Measurements from ENCODE around the gene SMIM10. TPM values are rescaled to one million over a fixed set of nuclear protein-coding genes. Genes with fewer than 3 reads are reported as not detected.
A peak's percentile ranks its signal among the peaks of the same experiment; 100 is the strongest.

The SMIM10 gene
- total and polyA plus RNA-seq, 2 of the 13 experiments (the other 11 are each of a cell fraction or from before 2014, with no cell fraction given) = not detected

DNA sequence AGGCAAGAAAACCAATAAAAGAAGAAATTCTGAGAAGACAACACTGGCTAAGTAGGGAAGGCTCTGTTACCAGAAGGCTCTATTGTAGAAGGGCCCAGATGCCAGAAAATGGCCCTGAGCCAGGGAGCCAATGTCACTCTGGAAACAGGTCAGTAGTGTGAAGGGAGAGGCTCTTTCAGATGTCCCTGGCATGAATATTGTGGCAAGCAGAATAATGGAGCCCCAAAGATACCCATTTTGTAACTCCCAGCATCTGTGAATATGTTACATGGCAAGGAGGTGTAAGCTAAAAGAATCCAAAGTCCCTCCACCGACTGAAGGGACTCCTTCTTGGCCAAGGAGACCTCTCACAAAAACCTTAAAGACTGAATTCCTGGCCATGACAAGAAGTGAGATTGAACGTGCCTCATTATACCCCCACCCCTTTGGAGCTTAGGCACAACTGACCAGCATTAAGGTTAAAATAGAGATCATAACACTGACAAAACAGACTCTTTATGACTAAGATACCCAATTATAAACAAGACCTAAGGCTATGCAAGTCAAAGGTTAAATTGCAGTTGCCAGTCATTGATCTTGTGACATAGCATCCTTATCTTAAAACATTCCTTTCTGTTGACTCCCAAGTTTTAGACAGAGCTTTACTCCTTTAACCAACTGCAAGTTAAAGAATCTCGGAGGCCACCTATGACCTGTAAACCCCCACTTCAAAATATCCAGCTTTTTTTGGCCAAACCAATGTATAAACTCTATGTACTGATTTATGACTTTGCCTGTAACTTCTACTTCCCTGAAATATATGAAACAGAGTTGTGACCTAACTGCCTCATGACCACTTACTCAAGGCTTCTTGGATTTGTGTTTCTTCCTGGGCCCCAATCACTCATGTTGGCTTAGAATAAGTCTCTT is 42.2 kb upstream of the SMIM10 start (continued):
- TF ChIP-seq, protein P1, sequence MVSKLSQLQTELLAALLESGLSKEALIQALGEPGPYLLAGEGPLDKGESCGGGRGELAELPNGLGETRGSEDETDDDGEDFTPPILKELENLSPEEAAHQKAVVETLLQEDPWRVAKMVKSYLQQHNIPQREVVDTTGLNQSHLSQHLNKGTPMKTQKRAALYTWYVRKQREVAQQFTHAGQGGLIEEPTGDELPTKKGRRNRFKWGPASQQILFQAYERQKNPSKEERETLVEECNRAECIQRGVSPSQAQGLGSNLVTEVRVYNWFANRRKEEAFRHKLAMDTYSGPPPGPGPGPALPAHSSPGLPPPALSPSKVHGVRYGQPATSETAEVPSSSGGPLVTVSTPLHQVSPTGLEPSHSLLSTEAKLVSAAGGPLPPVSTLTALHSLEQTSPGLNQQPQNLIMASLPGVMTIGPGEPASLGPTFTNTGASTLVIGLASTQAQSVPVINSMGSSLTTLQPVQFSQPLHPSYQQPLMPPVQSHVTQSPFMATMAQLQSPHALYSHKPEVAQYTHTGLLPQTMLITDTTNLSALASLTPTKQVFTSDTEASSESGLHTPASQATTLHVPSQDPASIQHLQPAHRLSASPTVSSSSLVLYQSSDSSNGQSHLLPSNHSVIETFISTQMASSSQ (IDR thresholded peaks at IDR 0.05; ENCODE audit: low read depth) = no peak
- TF ChIP-seq, protein P1 (CRISPR knock-in tag; IDR thresholded peaks at IDR 0.05; ENCODE audit: borderline replicate concordance) = no peak
- TF ChIP-seq MIER3 (CRISPR knock-in tag; IDR thresholded peaks at IDR 0.05; ENCODE audit: borderline replicate concordance) (no peak), ZFAT (CRISPR knock-in tag; conservative IDR thresholded peaks at IDR 0.05) (no peak), ZNF546 (CRISPR knock-in tag; conservative IDR thresholded peaks at IDR 0.05) (no peak), PAXIP1 (CRISPR knock-in tag; conservative IDR thresholded peaks at IDR 0.05) (peak; percentile 79), AHR (CRISPR knock-in tag; IDR thresholded peaks at IDR 0.05) (no peak), ZNF883 (CRISPR knock-in tag; IDR thresholded peaks at IDR 0.05; ENCODE audit: not compliant biosample characterization) (no peak), ZFP36L1 (CRISPR knock-in tag; IDR thresholded peaks at IDR 0.05) (no peak), TMF1 (CRISPR knock-in tag; IDR thresholded peaks at IDR 0.05; ENCODE audit: low read depth) (no peak)
- TF ChIP-seq, protein P2, sequence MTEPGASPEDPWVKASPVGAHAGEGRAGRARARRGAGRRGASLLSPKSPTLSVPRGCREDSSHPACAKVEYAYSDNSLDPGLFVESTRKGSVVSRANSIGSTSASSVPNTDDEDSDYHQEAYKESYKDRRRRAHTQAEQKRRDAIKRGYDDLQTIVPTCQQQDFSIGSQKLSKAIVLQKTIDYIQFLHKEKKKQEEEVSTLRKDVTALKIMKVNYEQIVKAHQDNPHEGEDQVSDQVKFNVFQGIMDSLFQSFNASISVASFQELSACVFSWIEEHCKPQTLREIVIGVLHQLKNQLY (CRISPR knock-in tag; IDR thresholded peaks at IDR 0.05) = no peak
